ENCODE data around the gene KRTAP4-2.

GRCh38 chr17:41167561-41167960, 10.5 kb downstream of the KRTAP4-2 start:
- TF ChIP-seq, protein P1, sequence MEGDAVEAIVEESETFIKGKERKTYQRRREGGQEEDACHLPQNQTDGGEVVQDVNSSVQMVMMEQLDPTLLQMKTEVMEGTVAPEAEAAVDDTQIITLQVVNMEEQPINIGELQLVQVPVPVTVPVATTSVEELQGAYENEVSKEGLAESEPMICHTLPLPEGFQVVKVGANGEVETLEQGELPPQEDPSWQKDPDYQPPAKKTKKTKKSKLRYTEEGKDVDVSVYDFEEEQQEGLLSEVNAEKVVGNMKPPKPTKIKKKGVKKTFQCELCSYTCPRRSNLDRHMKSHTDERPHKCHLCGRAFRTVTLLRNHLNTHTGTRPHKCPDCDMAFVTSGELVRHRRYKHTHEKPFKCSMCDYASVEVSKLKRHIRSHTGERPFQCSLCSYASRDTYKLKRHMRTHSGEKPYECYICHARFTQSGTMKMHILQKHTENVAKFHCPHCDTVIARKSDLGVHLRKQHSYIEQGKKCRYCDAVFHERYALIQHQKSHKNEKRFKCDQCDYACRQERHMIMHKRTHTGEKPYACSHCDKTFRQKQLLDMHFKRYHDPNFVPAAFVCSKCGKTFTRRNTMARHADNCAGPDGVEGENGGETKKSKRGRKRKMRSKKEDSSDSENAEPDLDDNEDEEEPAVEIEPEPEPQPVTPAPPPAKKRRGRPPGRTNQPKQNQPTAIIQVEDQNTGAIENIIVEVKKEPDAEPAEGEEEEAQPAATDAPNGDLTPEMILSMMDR (IDR thresholded peaks at IDR 0.05) = no peak
- TF ChIP-seq POLR2A (IDR thresholded peaks at IDR 0.05) = no peak
